ENCODE data around the gene CST9. TPM values are rescaled to one million over a fixed set of nuclear protein-coding genes. Genes with fewer than 3 reads are reported as not detected.

CST9 gene, protein sequence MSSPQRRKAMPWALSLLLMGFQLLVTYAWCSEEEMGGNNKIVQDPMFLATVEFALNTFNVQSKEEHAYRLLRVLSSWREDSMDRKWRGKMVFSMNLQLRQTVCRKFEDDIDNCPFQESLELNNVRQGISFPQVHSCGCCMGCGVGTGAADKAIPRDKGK
- not detected for total RNA-seq

DNA sequence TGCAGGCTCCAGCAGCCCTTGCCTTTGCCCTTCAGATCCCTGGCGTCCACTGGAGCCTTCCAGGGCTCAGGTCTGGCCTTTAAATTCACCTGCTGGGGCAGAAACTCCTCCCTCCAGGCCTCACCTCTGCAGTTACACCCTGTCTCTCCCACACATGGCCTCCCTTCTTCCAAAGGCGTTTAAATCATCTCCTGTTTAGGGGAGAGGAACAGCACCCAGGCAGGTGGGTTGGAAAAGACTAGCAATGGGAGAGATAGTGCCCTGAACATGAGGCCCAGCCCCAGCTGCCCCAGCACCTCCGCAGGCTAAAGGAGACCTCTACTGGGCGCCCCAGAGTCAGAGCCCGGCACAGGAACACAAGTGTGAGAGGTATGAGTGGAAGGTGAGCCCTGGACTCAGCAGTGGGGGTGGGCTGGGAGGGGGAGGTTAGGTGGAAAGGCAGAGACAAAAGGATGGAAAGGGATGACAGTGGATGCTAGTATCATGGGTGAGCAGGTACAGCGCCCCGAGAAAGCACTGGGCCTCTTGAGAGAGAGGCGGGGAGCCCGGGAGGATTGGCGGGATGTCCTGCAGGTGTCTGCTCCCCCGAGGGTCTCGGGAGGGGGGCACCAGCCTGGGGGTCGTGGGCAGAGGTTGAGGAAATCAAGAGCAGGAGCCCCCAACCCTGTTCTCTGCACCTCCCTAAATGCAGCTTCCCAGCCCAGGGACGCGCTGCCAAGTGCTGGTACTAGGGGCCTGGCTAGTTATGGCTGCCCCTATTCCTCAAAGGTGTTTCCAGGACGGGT, at the start of gene CST9:
CST9 (minus strand) TSS at position 51 of the 785 bp plus-strand sequence. CDS start 53 bp downstream, outside the sequence.
- DNase-seq, result no peak

GRCh38 chr20:23654717-23655116, 49.0 kb upstream of the CST9 start:
- DNase-seq, result no peak

DNA sequence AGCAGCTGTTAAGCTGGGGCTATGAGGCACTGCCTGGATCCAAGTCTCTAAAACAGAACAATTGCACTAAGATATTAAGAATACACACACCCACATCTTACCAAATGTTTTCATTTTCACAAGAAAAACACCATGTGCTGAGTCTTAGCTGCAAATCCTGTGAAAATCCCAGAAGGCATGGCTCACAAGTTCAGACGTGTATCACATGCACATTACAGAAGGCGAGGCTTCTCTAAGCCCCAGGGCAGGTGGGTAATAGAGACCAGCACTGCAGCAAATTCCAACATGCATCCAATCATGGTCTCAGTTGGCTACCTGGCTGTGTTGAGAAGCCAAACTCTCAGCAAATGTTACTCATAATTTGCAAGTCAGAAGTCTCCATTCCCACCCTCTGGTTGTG, 48.3 kb upstream of the CST9 start:
- no peak for DNase-seq

DNA sequence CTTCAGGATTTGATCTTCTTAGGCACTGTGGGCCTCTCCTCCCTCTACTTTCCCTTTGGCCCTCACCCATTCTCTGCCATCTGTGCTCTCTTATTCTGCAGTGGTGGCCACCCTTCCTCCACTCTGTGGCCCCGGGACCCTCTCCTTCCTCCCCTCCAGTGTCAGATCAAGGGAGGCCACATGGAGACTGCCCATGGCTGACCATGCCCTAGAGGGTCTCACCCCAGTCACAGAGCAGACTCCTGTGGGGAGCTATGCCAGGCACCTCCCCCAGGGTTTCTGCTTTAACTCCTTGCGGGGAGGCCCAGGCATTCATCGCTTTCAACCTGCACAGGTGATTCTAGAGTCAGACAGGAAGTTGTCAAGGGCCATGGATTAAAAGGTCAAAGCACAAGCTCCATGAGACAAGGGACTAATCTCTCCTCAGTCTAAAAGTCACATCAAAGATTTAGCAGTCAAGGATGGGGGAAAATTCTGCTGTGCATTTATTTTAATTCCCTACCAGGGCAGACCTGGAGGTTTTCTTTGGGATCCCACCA, 47.8 kb upstream of the CST9 start:
- DNase-seq, result no peak

DNA sequence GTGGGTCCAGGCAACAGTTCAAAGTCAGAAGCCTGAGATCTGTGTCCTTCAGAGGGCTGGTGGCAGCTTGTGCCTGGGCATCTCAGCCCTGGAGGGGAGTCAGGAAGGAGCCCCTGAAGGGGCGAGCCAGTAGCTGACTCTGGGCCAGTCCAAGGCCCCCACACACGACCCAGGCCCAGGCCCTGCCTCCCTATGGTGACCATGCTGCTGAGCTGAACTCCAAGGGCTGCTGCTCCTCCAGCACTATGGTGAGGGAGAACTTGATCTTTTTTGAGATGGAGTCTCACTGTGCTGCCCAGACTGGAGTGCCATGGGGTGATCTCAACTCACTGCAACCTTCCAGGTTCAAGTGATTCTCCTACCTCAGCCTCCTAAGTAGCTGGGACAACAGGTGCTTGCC, 47.2 kb upstream of the CST9 start:
- no peak for DNase-seq

DNA sequence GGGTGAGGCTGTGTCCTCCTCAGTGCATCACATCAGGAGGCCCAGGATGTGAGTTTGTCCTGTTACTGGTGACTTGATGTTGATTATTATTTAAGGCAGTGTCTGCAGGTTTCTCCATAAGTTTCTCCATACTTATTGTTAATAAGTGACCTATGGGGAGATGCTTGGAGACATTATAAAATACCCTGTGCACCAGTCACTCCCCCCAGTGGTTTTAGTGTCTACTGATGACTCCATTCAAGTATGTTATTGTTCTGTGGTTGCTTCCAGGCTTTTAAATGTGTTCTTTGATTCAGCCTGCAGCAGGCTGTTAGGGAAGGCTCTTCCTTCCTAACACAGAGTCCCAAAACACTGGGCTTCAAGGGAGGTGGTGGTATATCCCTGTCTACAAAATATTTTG, 46.7 kb upstream of the CST9 start:
- no peak for DNase-seq

DNA sequence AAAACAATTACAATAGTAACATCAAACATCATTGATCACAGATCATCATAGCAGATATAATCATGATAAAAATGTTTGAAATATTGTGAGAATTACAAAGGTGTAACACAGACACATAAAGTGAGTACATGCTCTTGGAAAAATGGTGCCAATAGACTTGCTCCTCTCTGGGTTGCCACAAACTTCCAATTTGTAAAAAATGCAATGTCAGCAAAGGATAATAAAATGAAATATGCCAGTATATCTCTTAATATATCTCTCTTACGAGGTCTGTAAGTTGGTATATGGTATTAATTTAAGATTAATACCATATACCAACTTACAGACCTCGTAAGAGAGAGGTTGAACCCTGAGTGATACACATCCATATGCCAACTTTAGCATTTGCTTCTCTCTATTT, 45.4 kb upstream of the CST9 start:
- DNase-seq, result no peak

DNA sequence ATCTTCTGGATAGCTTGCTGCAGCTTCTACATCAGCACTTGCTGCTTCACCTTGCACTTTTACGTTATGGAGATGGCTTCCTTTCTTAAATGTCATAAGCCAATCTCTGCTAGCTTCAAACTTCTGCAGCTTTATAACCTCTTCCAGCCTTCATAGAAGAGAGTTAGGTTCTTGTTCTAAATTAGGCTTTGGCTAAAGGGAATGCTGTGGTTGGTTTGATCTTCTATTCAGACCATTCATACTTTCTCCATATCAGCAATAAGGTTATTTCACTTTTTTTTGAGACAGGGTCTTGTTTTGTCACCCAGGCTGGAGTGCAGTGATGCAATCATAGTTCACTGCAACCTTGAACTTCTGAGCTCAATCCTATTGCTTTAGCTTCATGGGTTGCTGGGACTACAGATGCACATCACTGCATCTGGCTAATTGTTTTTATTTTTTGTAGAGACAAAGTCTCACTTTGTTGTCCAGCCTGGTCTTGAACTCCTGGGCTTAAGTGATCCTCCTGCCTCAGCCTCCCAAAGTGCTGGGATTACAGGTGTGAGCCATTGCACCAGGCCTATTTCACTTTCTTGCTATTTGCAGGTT, 44.2 kb upstream of the CST9 start:
- DNase-seq, result no peak

- no peak for DNase-seq
Measured at GRCh38 chr20:23649242-23649641, 43.5 kb upstream of the CST9 start.

GRCh38 chr20:23647346-23647745, 41.6 kb upstream of the CST9 start:
- no peak for DNase-seq

DNA sequence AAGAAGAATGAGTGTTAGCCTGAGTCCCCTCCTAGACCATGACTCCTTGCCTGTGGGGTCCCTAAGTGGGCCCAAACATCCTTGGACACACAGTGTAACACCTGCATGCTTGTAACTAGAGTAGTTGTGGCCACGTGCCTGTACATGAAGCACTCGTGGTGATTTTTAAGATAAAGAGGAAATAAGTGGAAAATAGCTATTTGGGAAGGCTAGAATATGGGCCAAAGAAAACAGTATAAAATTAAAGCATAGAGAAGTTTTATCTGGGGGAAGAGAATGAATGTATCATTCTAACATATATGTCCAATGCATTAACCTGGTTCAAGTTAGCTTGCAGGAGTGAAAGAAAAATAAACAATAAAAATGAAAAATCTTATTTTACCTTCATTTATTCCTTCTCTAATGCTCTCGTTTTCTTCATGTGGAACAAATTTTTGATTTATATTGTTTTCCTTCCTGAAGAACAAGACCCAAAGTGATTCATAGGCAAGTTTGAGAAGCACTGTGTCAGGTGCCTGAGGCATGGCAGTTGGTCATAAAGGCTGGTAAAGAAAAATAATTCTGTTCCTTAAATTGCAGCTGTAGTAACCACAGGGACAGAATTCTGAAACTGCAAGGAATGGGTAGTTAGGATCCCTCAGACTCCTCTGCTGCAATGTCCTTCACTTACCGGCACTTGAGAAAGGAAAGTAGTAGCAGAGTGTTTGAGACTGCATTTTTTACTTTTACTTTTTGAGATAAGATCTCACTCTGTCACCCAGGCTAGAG, 40.6 kb upstream of the CST9 start:
- no peak for DNase-seq

DNA sequence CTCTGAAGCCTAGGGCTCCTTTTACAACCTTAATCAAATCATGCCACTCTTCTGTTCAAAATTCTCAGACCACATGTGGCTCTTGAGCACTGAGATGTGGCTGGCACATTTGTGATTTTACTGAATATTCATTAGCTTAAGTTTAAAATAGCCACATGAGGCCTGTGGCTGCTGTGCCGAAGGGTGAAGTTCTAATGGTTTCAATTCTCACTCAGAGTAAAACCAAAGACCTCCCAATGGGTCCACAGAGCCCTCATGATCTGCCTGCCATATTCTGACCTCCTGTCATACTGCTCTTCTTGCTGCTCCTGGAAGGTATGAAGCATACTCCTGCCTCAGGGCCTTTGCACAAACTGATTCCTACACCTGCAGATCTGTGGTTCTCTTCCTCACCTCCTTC, 39.9 kb upstream of the CST9 start:
- DNase-seq, result no peak

DNA sequence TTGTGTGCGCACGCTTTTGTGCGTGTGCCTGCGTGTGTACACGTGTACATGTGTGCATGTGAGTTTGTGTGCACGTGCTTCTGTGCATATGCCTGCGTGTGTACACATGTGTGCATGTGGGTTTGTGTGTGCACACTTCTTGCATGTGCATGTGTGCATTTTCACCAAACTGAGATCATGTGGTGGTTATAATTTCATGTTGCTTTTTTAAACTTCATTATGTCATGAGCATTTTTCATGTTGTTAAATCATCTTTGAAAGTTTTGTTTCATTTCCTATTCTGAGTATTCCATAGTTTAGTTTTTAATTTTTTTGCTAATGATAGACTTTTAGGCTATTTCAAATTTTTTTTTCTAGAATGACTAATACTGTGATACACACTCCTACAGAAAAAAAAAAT, 38.4 kb upstream of the CST9 start:
- DNase-seq, result no peak

GRCh38 chr20:23643659-23644058, 37.9 kb upstream of the CST9 start:
- DNase-seq, result no peak

DNA sequence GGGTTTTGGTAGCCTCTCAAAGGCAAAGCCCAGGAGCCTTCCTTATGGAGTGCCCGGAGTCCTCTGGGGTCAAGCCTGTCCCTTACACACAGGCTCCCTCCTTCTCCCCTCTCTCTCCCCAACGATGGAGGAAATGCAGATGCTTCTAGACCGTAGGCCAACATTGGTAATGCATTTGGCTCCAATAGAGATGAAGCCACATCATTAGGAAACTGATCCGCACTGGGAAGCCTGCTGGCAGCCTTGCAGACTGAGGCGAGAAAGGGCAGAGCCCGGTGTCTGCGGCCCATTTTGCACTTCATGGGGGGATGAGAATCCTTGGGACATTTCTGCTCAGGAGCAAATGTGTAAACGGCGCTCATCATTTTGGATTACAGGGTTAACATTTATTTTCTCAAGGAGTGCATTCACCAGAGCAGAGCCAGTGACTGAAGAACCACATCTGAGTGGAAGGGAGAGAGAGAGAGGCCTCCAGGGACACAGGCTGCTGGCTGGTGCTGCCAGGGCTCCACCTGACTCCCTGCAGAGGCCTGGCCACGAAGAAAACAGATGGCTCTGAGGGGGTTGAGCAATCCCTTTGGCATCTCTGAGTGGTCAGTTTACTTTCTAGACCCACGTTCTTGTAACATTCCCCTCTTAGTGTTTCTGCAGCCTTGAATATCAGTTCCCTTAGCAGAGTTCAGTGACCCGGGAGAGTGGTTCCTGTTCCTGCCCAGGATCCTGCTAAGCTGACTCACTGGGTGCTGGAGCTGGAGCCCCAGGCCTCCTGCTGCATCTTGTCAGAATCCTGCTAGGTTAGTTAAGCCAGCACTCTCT, 36.4 kb upstream of the CST9 start:
- DNase-seq, result no peak

- no peak for DNase-seq
Measured at GRCh38 chr20:23640671-23641667, 35.3 kb upstream of the CST9 start.

- DNase-seq, result no peak
Measured at GRCh38 chr20:23640018-23640601, 34.4 kb upstream of the CST9 start.

DNA sequence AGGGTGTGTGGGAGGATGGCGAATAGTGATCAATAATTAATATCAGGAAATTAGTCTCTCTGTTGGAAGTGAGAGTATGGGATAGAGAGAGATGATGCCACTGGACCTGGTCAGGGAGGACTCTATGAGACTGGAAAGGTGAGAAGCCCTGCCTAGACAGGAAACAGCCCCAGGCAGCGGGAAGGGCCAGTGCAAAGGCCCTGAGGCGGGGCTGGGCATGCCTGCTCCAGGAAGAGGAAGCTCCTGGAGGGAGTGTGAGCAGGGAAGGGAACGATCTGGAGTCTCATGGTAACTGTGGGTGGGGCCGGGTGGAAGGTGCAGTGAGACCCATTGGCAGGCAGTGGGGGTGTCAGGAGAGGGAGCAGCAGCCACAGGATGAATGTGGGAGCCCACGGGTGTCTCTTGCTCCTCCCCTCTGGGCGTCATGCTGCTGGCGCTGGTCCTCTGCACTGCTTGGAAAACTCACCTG, 33.8 kb upstream of the CST9 start:
- DNase-seq, result no peak

DNA sequence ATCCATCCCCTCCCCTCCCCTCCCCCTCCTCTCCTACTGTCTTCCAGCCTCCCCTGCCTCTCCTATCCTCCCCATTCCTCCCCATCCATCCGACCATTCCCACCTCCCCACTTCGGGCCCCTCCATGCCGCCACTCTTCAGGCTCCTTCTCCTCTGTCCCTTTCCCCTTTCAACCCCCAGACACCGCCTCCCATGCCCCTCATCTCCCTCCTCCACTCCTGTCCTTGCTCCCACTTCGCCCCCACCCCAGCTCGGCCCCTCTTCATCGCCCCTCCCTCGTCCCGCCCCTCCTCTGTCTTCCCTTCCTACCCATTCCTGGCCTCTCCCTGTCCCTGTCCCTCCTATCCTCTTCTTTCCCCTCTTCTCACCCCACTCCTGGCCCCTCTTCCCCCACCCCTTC, 32.6 kb upstream of the CST9 start:
- no peak for DNase-seq
